Ascending aorta (tissue), 2 donors: ENCODE data around the gene SPR. TPM values are rescaled to one million over a fixed set of nuclear protein-coding genes. Genes with fewer than 3 reads are reported as not detected.

ENCODE experiments used
- DNase-seq, 2 donors: peaks; one replicate each; pipeline ENCODE4 v3.0.0-alpha.2; 2019; ENCODE audit warnings: low spot score in 2 of 2
- H3K27ac ChIP-seq, 2 donors: fragments of 200-600 bp; sonication (generic); one replicate each; pipeline ENCODE4 v1.5.1; 2016 to 2017; ENCODE audit warnings: mild to moderate bottlenecking in 1 of 2
- H3K27me3 ChIP-seq: fragments of 200-600 bp; sonication (generic); one replicate; pipeline ENCODE4 v1.5.1; 2017
- H3K36me3 ChIP-seq, 2 donors: fragments of 200-600 bp; sonication (generic); one replicate each; pipeline ENCODE4 v1.5.1; 2016
- H3K4me1 ChIP-seq, 2 donors: fragments of 200-600 bp; sonication (generic); one replicate each; pipeline ENCODE4 v1.5.1; 2016 to 2017; ENCODE audit warnings: mild to moderate bottlenecking in 1 of 2
- H3K4me3 ChIP-seq, 2 donors: fragments of 200-600 bp; sonication (generic); one replicate each; pipeline ENCODE4 v1.5.1; 2016 to 2017; ENCODE audit warnings: mild to moderate bottlenecking in 1 of 2
- H3K9me3 ChIP-seq, 2 donors: fragments of 200-600 bp; sonication (generic); one replicate each; pipeline ENCODE4 v1.5.1; 2016
- CTCF ChIP-seq, 3 experiments: fragments of 200-600 bp in 2 of 3; fragments of 450-650 bp in 1 of 3; sonication (generic) in 2 of 3; IDR thresholded peaks; one replicate each; pipeline ENCODE4 v1.5.1; 2016 to 2019; ENCODE audit warnings: antibody characterized with exemption in 3 of 3, mild to moderate bottlenecking in 1 of 3, moderate library complexity in 1 of 3
- intact Hi-C: fragments of 100-400 bp; cut with DNase I; formaldehyde crosslinking; loops from one replicate; pipeline ENCODE4 v1.15.1; 2023
- total RNA-seq: library from RNA; depleted of rRNA; stranded (reverse); fragments of >200 nt; gene quantifications from one replicate; pipeline ENCODE4 v1.1.0, GENCODE V29; 2016

SPR gene
- total RNA-seq, 1 donor from 2014 or later, result 68.3 TPM

- Histone ChIP-seq H3K4me1 (no peaks in the 10 kb centered on the region), H3K36me3 (no peaks in the 10 kb centered on the region), H3K27ac (no peak overlapping the region), H3K9me3 (no peaks in the 10 kb centered on the region), H3K4me3 (no peak overlapping the region), H3K27me3 (no peaks in the 10 kb centered on the region)
- intact Hi-C loops, result no loop called here
- DNase-seq, result no peak
- TF ChIP-seq CTCF (IDR thresholded peaks at IDR 0.05), result no peak
Measured at GRCh38 chr2:72933207-72933606, 46.0 kb downstream of the SPR start.

DNA sequence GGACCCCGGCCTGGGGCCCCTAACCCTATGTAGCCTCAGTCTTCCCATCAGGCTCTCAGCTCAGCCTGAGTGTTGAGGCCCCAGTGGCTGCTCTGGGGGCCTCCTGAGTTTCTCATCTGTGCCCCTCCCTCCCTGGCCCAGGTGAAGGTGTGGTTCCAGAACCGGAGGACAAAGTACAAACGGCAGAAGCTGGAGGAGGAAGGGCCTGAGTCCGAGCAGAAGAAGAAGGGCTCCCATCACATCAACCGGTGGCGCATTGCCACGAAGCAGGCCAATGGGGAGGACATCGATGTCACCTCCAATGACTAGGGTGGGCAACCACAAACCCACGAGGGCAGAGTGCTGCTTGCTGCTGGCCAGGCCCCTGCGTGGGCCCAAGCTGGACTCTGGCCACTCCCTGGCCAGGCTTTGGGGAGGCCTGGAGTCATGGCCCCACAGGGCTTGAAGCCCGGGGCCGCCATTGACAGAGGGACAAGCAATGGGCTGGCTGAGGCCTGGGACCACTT lies 46.5 kb downstream of the SPR start:
- Histone ChIP-seq H3K27ac (no peak overlapping the region), H3K36me3 (no peaks in the 10 kb centered on the region), H3K9me3 (no peaks in the 10 kb centered on the region), H3K4me3 (no peak overlapping the region), H3K4me1 (no peaks in the 10 kb centered on the region), H3K27me3 (no peaks in the 10 kb centered on the region)
- intact Hi-C loops, result no loop called here
- DNase-seq, result no peak
- TF ChIP-seq CTCF (IDR thresholded peaks at IDR 0.05), result no peak

GRCh38 chr2:72934683-72935610 lies 47.7 kb downstream of the SPR start:
- no peak for DNase-seq
- no peaks in the 10 kb centered on the region for H3K36me3 ChIP-seq
- intact Hi-C loops, result no loop called here
- TF ChIP-seq CTCF (IDR thresholded peaks at IDR 0.05), result peak in 1 of 3 experiments; percentile 4
- H3K4me1 ChIP-seq, result no peaks in the 10 kb centered on the region
- no peak overlapping the region for H3K4me3 ChIP-seq
- H3K27ac ChIP-seq, result no peak overlapping the region
- no peaks in the 10 kb centered on the region for H3K27me3 ChIP-seq
- H3K9me3 ChIP-seq, result no peaks in the 10 kb centered on the region

DNA sequence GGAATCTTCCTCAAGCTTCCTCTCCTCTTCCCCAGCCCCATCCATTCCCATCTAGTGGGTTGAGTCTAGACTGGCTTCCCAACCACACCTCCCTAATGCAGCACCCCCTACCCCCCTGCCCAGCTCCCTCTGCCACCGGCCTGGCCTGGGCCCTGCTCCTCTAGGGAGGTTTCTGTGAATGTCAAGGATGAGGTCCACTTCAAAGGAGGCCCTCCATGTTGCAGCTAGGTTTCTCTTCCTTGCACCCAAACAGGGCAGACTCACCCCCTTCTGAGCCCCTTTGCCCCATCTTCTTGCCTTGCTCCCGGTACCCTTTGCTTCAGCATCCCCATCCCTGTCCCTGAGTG lies 48.4 kb downstream of the SPR start:
- no peak for TF ChIP-seq CTCF (IDR thresholded peaks at IDR 0.05)
- Histone ChIP-seq H3K9me3 (no peaks in the 10 kb centered on the region), H3K27me3 (no peaks in the 10 kb centered on the region), H3K36me3 (no peaks in the 10 kb centered on the region), H3K4me3 (no peak overlapping the region), H3K27ac (no peak overlapping the region), H3K4me1 (no peaks in the 10 kb centered on the region)
- intact Hi-C loops, result no loop called here
- DNase-seq, result no peak

- intact Hi-C loops, result no loop called here
- no peak overlapping the region for H3K4me3 ChIP-seq
- no peak for DNase-seq
- H3K27ac ChIP-seq, result no peak overlapping the region
- H3K9me3 ChIP-seq, result no peaks in the 10 kb centered on the region
- no peaks in the 10 kb centered on the region for H3K4me1 ChIP-seq
- TF ChIP-seq CTCF (IDR thresholded peaks at IDR 0.05), result no peak
- H3K36me3 ChIP-seq, result no peaks in the 10 kb centered on the region
- no peaks in the 10 kb centered on the region for H3K27me3 ChIP-seq
Measured at GRCh38 chr2:72936660-72937355, 49.6 kb downstream of the SPR start.
